Left lobe of liver (tissue), 2 donors: ENCODE data around the gene AP4S1. TPM values are rescaled to one million over a fixed set of nuclear protein-coding genes. Genes with fewer than 3 reads are reported as not detected.
"Not testable (repeated sequence)": the region's sequence is repeated elsewhere in the genome, so short reads cannot be mapped to it uniquely, and the experiment has no call there.

Source experiments
- ATAC-seq: fragments of 200-7000 bp; cut with Tn5 transposase; one replicate; pipeline ENCODE4 v1.9.1; 2020; ENCODE audit warnings: mild to moderate bottlenecking, moderate library complexity
- DNase-seq: peaks from one replicate; pipeline ENCODE4 v3.0.0-alpha.2; 2020; ENCODE audit warnings: low spot score
- total RNA-seq: library from RNA; stranded (reverse); gene quantifications from one replicate; pipeline ENCODE4 v1.2.1, GENCODE V29; 2021
- donor health status: DM: no; HTN: no; CAD: no; lungs with moderate emphysema.
- donor health status: DM: no; HTN: yes; CAD: no.

Gene AP4S1
- total RNA-seq, 1 donor from 2014 or later: 1.9 TPM

DNA sequence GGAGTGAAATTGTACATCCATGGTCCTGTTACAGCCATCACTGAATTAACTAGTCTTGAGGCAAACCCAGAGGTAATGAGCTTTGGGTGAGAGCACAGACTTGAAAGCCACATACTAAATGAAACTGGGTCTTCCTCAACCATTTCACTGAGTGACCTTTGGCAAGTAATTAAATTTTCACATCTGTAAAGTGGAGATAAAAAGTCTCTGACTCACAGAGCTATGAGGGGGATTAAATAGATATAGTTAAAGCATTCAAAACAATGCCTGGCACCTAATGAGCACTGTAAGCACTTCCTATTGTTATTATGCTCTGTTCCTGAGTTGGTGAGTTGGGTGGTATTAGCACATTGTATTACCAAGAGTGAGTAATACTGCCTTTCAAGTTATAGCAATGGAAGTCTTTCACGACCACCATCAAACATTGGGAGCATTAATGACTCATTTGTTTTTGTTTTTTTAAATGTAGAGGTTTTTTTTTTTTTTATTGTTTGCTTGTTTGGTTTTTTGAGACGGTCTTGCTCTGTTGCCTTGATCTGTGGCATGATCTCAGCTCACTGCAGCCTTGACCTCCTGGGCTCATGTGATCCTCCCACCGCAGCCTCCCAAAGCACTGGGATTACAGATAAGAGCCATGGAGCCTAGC is 13.2 kb downstream of the AP4S1 start:
- ATAC-seq: peak; percentile 9
- no peak for DNase-seq

DNA sequence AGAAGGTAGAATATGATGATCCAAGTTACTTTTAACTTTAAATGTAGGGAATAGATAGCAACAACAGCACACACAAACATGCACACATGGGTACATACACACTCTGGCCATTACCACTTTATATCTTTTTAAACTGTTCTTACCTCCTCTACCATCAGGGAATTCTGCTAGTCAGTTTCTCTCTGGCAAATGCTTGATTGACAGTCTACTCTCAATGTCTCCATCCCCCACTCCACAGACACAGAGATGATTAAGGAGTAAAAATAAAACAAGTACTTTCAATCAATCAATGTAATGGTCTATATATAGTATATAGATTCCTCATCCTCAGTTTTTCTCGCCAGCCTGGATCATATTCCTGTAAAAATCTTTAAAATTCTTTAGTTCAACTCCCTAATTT is 16.9 kb downstream of the AP4S1 start:
- DNase-seq (no peak), ATAC-seq (no peak)

DNA sequence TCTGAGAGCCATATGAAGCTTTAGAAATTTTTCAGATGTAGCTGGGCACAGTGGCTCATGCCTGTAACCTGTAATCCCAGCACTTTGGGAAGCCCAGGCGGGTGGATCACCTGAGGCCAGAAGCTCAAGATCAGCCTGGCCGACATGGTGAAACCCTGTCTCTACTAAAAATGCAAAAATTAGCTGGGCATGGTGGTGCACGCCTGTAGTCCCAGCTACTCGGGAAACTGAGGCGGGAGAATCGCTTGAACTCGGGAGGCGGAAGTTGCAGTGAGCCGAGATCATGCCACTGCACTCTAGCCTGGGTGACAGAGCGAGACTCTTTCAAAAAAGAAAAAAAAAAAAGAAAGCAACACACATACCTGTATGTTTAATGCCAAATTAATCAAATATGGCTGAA is 17.4 kb downstream of the AP4S1 start:
- ATAC-seq, DNase-seq: not testable (repeated sequence)

DNA sequence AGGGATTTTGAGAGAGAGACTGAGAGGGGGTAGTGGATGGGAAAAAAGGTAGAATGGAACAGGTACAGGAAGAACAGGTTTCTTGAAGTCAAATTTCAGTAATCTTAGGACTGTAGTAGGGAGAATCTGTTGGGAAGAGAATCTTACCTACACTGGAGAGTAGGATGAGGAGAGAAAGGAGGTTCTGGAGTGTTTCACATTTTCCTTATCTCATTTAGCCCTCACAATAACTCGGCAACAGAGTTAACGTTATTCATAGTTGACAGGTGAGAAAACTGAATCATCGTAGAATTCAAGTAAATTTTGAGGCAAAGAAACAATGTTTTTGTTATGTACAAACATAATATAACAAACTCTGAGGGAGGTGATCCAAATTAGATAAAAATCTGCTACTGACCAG is 17.9 kb downstream of the AP4S1 start:
- no peak for DNase-seq
- no peak for ATAC-seq

DNA sequence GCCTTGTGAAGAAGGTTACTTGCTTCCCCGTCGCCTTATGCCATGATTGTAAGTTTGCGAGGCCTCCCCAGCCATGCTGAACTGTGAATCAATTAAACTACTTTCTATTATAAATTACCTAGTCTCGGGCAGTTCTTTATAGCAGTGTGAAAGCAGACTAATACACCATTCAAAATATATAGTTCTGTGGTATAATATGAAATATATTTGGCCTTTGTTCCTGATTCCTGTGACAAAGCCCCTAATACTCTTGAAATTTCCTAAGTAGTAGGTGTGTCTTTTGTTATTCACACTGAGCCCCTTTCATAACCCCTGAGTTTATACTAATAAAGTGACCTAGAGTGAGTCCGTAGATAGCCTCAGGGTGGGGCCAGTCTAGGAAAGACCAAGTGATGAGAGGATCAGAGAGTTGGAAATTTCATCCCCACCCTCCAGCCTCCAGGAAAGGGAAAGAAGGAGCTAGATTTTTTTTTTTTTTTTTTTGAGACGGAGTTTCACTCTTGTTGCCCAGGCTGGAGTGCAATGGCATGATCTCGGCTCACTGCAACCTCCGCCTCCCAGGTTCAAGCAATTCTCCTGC is 20.1 kb downstream of the AP4S1 start:
- ATAC-seq (no peak), DNase-seq (no peak)

DNA sequence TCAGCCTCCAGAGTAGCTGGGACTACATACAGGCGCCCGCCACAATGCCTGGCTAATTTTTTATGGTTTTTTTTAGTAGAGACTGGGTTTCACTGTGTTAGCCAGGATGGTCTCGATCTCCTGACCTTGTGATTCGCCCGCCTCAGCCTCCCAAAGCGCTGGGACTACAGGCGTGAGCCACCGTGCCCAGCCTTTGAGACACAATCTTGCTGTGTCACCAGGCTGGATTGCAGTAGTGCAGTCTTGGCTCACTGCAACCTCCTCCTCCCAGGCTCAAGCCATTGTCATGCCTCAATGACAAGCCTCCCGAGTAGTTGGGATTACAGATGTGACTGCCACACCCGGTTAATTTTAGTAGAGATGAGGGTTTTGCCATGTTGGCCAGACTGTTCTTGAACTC is 22.1 kb downstream of the AP4S1 start:
- ATAC-seq (no peak), DNase-seq (no peak)

DNA sequence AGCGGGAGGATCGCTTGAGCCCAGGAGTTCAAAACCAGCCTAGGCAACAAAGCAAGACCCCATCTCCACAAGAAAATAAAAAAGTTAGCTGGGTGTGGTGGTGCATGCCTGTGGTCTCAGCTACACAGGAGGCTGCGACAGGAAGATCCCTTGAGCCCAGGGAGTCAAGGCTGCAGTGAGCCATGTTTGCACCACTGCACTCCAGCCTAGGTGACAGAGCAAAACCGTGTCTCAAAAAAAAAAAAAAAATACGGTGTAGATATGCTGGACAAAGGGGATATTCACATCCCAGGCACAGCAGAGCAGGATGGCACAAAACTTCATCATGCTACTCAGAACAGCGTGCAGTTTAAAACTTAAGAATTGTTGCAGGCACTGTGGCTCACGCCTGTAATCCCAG is 25.6 kb downstream of the AP4S1 start:
- DNase-seq (no peak), ATAC-seq (no peak)

DNA sequence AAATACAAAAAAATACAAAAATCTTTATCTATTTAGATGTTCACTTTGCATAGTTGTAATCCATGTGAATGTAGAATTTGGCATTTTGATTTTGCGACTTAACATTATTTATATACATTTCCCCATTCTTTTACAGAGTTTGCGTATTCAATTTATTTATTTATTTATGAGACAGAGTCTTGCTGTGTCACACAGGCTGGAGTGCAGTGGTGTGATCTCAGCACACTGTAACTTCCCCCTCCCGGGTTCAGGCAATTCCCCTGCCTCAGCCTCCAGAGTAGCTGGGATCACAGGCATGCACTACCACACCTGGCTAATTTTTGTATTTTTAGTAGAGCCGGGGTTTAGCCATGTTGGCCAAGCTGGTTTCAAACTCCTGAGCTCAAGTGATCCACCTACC is 26.1 kb downstream of the AP4S1 start:
- ATAC-seq: no peak
- DNase-seq: no peak

DNA sequence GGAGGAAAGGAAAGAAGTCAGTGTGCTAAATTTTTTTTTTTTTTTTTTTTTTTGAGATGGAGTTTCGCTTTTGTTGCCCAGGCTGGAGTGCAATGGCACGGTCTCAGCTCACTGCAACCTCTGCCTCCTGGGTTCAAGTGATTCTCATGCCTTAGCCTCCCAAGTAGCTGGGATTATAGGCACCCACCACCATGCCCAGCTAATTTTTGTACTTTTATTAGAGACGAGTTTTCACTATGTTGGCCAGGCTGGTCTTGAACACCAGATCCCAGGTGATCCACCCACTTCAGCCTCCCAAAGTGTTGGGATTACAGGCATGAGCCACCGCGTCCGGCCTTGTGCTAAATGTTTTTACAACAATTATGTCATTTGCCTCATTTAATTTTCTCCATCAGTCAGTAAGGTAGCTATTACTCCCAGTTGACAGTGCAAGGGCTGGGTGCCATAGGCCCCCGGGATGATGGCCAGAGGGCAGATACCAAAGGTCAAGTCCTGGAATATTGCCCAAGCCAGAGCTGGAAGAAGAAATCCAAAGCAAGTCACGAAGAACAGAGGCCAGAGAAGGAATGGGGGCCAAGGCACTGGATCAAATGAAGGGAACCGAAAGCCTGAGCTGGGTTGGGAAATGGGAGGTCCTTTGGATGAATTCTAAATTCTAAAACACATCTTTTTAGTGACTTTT is 27.6 kb downstream of the AP4S1 start:
- ATAC-seq: peak; percentile 93
- peak; percentile 85 for DNase-seq

DNA sequence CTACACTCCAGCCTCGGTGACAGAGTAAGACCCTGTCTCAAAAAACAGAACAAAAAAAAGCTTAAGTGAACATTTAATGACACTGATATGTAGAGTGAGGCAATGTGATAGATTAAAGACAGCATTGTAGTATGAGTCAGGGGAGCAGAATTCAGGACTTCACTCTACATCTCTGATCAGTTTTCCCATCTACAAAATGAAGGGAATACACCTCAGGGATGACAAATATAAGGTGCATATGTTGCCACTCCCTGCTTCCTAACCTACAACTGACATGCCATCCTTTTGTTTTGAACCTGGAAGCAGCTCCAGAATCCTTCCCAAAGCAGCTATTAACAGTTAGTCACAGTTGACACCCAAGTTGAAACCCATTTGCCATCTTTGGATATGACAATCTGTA is 31.6 kb downstream of the AP4S1 start:
- DNase-seq: no peak
- ATAC-seq: no peak

DNA sequence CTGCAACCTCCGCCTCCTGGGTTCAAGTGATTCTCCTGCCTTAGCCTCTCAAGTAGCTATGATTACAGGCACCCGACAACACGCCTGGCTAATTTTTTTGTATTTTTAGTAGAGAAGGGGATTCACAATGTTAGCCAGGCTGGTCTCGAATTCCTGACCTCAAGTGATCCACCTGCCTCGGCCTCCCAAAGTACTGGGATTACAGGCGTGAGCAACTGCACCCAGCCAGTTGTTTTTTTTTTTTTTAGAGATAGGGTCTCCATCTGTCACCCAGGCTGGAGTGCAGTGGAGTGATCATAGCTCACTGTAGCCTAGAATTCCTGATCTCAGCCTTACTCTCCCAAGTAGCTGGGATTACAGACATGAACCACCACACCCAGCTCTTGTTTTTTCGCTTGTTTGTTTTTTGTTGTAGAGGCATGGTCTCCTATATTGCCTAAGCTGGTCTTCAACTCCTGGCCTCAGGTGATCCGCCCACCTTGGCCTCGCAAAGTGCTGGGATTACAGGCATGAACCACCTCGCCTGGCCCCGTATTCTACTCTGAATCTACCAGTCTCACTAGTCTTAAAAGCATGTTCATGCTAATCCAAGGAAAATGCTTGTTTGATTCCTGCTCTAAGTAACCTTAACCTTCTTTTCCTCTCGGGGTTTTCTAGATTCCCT is 32.4 kb downstream of the AP4S1 start:
- ATAC-seq: no peak
- no peak for DNase-seq

DNA sequence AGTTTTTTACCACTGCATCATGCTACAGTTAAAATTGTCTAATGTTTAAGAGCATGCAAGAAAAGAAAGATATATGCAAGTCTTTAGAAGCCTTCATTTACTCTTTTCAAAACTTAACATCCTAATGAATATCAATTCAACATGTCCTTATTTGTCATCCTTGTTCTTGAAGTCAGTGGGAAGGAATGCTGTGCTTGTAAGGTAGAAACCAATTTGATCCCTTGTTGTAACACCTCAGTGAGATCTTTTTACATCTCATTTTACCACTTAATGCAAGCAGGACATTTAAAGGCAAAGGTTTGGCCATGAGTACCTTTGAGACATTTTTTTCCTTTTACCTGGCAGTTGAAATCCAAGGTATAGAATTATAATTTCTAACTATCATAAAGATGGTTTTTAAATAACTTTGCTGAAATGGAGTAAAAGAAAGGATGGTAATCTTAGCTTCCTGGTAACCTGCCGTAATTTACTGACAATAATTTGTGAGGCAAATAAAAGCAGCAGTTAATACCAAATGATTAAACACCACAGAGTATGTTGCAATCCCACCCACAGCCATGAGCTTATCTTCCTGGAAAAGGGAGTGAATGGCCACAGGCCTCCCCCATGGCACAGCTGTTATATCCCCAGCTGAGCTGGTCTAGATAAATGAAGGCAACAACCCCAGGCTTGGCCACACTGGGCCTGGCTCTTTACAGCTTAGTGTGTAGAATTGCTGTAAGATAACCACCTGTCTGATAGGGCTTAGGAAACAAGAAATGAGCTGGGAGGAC is 33.9 kb downstream of the AP4S1 start:
- ATAC-seq (peak; percentile 95), DNase-seq (peak; percentile 60)

DNA sequence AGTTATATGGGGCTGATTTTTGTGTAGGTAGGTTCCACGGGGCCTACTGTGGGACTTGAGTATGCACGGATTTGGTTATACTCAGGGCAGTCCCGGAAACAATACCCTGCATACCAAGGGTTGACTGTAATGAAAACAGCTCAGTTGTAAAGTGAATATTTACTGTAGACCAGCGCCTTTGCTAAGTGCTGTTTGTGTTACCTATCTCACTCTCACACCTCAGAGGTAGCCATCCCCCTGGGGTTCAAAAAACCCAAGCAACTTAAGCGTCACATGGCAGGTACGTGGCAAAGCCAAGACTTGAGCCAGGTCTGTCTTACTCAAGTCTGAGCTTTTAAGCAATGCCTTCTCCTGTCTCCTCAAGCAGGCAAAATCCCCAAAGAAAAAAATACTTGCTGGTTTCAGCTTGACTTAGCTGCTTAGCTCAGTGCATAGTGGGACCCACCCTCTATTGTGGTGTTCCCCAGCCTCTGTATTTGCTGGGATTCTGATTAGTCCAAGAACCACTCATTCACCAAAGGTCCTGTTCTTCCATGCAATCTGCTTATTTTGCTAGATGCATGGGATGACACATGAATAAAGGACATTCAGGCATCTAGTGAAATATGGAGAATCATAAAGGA is 34.9 kb downstream of the AP4S1 start:
- no peak for ATAC-seq
- DNase-seq: no peak

DNA sequence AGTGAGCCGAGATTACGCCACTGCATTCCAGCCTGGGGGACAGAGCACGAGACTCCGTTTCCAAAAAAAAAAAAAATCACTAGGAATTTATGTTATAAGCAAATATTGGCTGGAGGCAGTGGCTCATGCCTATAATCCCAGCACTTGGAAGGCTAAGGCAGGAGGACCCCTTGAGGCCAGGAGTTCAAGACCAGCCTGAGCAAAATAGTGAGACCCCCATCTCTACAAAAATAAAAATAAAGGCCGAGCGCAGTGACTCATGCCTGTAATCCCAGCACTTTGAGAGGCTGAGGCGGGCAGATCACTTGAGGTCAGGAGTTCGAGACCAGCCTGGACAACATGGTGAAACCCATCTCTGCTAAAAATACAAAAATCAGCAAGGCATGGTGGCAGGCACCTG is 37.5 kb downstream of the AP4S1 start:
- ATAC-seq, DNase-seq: not testable (repeated sequence)

DNA sequence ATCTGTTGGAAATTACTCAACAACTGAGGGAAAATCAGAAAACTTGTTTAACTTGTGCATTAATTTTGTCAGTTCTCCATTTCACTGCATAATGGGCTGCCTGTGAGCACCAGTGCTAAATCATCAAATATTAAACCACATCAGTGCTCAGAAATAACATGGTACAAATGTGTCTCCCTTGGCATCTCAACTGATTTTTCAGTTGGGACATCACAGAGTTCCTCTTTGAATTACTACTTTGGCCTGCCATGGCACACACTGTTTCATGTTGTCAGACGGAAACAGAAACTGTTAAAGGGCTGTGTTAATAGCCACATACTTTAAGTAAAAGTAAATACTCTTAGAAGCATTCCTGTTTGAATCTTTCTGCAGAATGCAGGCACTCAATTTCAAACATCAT is 42.8 kb downstream of the AP4S1 start:
- ATAC-seq (peak; percentile 47), DNase-seq (no peak)

DNA sequence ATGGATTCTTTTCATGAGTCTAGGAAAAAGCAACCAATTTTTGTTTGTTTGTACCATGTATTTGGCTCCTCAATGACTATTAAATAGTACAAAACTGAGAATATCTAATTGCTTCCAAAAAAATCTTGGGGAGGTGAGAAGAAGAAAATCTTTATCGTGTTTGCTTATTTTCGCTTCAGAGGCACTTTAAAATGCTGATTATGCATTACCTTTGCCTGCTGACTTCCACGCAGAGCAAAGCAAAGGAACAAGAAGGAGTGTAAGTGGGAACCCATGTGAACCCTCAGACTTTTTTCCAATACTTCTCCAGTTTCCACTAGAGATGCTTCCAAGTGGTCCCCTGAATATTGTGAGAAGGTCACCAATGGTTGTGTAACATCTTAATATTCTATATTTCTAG is 43.9 kb downstream of the AP4S1 start:
- no peak for ATAC-seq
- no peak for DNase-seq

DNA sequence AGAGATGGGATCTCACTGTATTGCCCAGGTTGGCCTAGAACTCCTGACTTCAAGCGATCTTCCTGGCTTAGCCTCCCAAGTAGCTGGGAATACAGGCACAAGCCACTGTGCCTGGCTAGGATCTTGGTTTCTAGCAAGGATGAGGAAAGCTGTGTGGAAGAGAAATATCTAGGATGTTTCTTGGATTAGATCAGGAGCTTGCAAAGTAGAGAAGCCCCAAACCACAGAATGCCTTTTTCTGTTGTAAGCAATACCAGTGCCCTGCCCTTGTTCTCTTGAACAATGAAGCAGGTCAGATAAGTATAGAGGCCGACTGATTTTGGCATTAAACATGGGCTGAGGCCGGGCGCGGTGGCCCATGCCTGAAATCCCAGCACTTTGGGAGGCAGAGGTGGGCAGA is 45.0 kb downstream of the AP4S1 start:
- DNase-seq (no peak), ATAC-seq (no peak)

DNA sequence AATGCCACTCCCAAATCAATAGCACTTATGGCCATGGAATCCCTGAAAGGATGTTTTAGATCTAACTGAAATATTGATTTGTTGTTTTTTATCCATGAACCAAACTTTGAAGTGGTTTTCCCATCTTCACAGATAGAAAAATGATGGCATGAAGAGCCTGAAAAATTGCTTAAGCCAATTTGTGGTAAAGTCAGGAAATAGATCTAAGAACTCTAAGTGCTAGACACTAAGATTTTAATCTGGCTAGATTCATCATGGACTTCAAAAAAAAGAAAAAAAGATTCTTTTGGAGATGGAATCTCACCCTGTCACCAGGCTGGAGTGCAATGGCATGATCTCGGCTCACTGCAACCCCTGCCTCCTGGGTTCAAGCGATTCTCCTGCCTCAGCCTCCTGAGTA is 45.7 kb downstream of the AP4S1 start:
- DNase-seq (no peak), ATAC-seq (no peak)

DNA sequence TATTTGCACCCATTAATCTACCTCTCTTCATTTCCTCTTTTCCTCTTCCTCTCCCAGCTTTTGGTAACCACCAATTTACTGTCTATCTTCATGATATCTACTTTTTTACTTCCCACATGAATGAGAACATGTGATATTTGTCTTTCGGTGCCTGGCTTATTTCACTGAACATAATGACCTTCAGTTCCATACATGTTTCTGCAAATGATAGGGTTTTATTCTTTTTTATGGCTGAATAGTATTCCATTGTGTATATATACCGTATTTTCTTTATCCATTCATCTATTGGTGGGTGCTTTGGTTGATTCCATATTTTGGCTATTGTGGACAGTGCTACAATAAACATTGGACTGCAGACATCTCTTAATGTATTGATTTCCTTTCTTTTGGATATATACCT is 49.7 kb downstream of the AP4S1 start:
- DNase-seq: no peak
- no peak for ATAC-seq

DNA sequence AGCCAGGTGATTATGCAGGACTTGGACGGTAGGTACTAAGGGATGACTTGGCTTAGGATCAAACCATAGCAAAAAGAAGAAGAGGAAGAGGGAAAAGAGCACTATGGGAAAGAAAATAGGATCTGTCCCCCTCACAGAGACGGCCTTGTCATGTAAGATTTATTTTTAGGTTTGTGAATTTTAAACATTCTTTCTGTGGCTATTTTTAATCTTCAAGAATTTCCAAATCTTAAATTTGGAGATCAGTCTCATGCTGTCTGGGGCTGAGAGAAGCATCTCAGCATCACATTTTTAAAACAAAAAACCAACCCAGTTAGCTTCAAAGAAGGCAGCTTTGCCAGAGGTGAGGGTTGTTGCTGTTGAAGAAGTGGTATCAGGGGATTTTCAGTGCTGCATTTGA is 53.3 kb downstream of the AP4S1 start:
- ATAC-seq: no peak
- DNase-seq: no peak

DNA sequence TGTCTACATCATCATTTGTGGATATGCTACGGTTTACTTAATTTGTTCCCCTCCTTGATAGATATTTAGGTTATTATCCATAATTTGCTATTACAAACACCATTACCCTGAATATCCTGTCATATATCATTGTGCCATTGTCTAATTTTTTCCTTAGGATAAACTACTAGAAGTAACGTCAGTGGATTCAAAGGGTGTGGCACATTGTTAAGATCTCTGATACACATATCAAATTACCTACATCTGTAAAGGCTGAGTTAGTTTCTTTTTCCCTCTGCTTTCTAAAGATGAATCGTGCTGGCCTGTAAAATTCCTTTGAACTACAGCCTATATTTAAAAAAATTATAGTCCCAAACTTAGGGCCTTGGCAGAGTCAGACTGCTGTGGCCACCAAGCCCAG is 54.6 kb downstream of the AP4S1 start:
- ATAC-seq (no peak), DNase-seq (no peak)
